Activated CD4-positive, alpha-beta memory T cell treated with anti-CD3 and anti-CD28 coated beads for 36 hours (primary cell): ENCODE results near the gene GDPD4. TPM values are rescaled to one million over a fixed set of nuclear protein-coding genes. Genes with fewer than 3 reads are reported as not detected.

Source experiments
- CTCF ChIA-PET: fragments of 350-600 bp; sonication (Branson Sonifier 250); formaldehyde crosslinking; loops from one replicate; lab custom pipeline; 2021; ENCODE audit warnings: antibody characterized with exemption, inconsistent platforms; lab: Charles Lee
- POLR2A ChIA-PET: fragments of 350-600 bp; sonication (Branson Sonifier 250); formaldehyde crosslinking; loops from one replicate; lab custom pipeline; 2021; ENCODE audit warnings: antibody characterized with exemption; lab: Charles Lee
- DNase-seq: peaks from one replicate; pipeline ENCODE4 v3.0.0-alpha.2; 2020
- H3K27ac Mint-ChIP-seq: one replicate; pipeline ENCODE4 v1.8.0; 2021; ENCODE audit warnings: mixed read lengths
- H3K27me3 Mint-ChIP-seq: one replicate; pipeline ENCODE4 v1.8.0; 2021; ENCODE audit warnings: mixed read lengths
- H3K36me3 Mint-ChIP-seq: one replicate; pipeline ENCODE4 v1.8.0; 2021; ENCODE audit warnings: mixed read lengths
- H3K4me1 Mint-ChIP-seq: one replicate; pipeline ENCODE4 v1.8.0; 2021; ENCODE audit warnings: low read depth, mixed read lengths
- H3K4me3 Mint-ChIP-seq: one replicate; pipeline ENCODE4 v1.8.0; 2021; ENCODE audit warnings: mild to moderate bottlenecking, mixed read lengths
- H3K9me3 Mint-ChIP-seq: one replicate; pipeline ENCODE4 v1.8.0; 2021; ENCODE audit warnings: mixed read lengths
- intact Hi-C: fragments of 100-400 bp; cut with micrococcal nuclease; formaldehyde crosslinking; loops from one replicate; pipeline ENCODE4 v1.15.1; 2023
- total RNA-seq, 2 experiments: library from RNA; stranded (reverse); gene quantifications; one replicate each; pipeline ENCODE4 v1.2.3, GENCODE V29; 2021

Gene GDPD4
- total RNA-seq, 2 experiments from 2014 or later: not detected

DNA sequence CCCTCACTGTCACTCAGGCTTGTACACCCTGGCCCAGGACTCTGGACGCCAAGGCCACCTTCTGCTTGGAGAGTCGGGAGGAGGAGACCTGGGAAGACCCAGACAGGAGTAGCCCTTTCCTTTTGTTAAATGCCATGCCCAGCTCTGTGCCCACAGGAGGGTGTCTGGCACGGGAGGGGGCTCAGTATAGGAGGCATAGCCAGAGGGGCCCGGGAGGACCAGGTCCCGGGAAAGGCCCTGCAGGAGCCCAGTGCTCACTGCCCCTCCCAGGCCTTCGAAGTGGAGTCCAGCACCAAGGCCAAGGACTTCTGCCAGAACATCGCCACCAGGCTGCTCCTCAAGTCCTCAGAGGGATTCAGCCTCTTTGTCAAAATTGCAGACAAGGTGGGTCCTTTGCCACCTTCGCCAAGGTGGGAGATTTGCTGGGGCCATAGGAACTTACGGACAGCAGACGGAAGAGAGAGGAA is 94.4 kb downstream of the GDPD4 start:
- Mint-ChIP-seq H3K4me3 (no peak overlapping the region), H3K27me3 (no peaks in the 10 kb centered on the region), H3K9me3 (no peaks in the 10 kb centered on the region), H3K4me1 (no peaks in the 10 kb centered on the region), H3K36me3 (no peaks in the 10 kb centered on the region), H3K27ac (no peak overlapping the region)
- DNase-seq: no peak
- intact Hi-C loops: no loop called here
- ChIA-PET POLR2A (no interaction called here), CTCF (no interaction called here)

DNA sequence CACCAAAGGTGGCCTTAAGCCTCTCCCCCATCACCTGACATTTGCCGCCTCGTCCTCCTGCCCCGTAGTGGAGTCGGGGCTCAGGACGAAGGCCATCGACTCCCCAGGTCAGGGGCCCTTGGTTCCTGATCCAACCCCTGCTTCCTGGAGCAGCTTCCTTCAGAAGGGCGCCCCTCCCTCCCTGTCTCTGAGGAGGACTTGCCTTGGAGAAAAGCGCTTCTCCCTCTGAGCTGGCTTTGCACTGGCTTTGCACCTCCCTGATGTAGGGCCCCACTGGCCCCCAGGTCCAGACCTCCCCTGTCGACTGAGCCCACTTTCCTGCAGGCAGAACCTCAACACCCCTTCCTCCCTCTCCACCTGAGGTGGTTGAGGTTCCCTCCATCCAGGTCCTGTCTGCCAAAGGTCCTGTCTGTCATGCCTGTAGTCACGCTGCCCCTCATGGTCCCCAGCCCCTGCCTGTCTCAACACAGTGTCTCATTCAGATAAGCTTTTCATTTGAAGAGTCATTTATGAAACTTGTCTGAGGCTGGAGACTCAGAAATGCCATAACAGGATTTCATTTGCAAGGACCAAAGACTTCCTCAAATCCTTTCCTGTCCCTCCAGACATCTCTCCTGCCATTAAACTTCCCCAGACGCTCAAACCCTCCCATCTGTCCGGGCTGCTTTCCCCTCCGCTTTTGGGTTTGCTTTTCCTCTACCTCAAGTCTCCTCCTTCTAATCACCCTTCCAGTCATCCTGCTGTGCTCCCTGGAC is 95.0 kb downstream of the GDPD4 start:
- H3K36me3 Mint-ChIP-seq: no peaks in the 10 kb centered on the region
- POLR2A ChIA-PET: no interaction called here
- no peaks in the 10 kb centered on the region for H3K9me3 Mint-ChIP-seq

DNA sequence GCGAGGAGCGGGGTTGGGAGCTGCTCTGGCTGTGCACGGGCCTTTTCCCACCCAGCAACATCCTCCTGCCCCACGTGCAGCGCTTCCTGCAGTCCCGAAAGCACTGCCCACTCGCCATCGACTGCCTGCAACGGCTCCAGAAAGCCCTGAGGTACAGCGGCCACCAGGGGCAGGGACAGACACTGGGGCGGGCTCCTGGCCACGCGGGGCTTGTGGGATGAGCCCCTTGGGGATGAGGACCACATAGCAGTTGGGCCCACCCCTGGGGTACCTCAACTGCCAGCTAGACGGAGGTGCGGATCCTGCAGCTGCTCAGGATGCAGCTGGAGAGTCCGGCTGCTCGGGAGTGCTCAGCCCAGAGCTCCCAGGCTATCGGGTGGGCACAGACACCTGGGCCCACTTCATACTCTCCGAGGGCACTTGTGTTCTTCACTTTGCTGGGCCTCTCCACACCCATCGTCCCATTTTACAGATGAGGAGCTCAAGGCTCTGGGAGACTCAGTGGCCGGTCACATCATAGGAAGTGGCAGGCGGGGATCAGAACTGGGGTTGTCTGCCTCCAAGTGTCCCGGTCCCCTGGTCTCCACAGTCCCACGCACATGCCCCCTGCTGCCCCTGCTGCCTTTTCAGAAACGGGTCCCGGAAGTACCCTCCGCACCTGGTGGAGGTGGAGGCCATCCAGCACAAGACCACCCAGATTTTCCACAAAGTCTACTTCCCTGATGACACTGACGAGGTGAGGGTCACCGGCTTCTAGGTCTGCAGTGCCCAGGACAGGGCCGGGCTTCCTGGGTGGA is 95.8 kb downstream of the GDPD4 start:
- Mint-ChIP-seq H3K4me3 (no peak overlapping the region), H3K4me1 (no peaks in the 10 kb centered on the region), H3K27ac (no peak overlapping the region), H3K27me3 (no peaks in the 10 kb centered on the region), H3K9me3 (no peaks in the 10 kb centered on the region), H3K36me3 (no peaks in the 10 kb centered on the region)
- ChIA-PET POLR2A (no interaction called here), CTCF (interaction anchor here (1.8 kb wide), 1 partner anchor 16 kb away, joined by 5 read pairs; no protein-coding TSS in a partner anchor)
- intact Hi-C loops: no loop called here
- peak; percentile 8 for DNase-seq

More for the DNA sequence above, 95.0 kb downstream of the GDPD4 start:
- intact Hi-C loops: no loop called here
- H3K4me1 Mint-ChIP-seq: no peaks in the 10 kb centered on the region
- H3K4me3 Mint-ChIP-seq: no peak overlapping the region
- CTCF ChIA-PET: no interaction called here
- H3K27ac Mint-ChIP-seq: no peak overlapping the region
- DNase-seq: no peak
- no peaks in the 10 kb centered on the region for H3K27me3 Mint-ChIP-seq

DNA sequence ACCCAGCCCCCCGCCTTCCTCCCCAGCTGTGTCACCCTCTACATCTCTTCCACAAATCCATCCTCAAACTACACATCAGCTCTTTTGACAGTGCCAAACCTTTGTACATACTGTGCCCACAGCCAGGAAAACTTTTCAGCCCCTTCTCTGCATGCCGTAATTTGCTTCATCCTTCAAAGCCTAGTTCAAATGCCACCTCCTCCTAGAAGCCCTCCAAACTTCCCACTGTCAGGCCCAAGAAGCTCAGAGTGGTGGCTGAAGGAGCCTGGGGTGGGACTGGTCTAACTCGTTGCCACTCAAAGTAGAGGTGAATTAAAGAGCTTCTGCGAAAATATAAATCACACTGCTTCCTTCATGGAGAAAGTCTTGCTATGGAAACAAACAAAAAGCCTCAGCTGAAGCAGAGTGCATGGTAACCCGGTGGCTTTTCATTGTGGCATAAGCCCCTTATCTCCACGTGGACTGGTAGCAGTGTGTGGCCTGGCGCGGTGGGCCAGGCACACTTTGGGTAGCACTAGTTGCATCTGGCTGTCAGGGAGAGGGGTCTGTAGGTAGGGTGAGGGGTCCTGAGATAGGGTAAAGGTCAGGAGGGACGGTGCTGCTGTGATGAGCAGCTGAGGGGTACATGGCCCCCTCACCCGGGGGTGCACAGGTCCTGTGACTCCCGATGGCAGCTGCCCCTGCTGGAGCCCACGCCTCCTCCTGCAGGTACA is 96.6 kb downstream of the GDPD4 start:
- intact Hi-C loops: no loop called here
- CTCF ChIA-PET: interaction anchor here (1.4 to 1.8 kb wide), 2 partner anchors 16 to 78 kb away, joined by 5 read pairs; no protein-coding TSS in a partner anchor
- H3K27ac Mint-ChIP-seq: no peak overlapping the region
- POLR2A ChIA-PET: no interaction called here
- DNase-seq: peak; percentile 5
- no peaks in the 10 kb centered on the region for H3K27me3 Mint-ChIP-seq
- no peak overlapping the region for H3K4me3 Mint-ChIP-seq
- H3K4me1 Mint-ChIP-seq: no peaks in the 10 kb centered on the region
- H3K9me3 Mint-ChIP-seq: no peaks in the 10 kb centered on the region
- H3K36me3 Mint-ChIP-seq: no peaks in the 10 kb centered on the region

DNA sequence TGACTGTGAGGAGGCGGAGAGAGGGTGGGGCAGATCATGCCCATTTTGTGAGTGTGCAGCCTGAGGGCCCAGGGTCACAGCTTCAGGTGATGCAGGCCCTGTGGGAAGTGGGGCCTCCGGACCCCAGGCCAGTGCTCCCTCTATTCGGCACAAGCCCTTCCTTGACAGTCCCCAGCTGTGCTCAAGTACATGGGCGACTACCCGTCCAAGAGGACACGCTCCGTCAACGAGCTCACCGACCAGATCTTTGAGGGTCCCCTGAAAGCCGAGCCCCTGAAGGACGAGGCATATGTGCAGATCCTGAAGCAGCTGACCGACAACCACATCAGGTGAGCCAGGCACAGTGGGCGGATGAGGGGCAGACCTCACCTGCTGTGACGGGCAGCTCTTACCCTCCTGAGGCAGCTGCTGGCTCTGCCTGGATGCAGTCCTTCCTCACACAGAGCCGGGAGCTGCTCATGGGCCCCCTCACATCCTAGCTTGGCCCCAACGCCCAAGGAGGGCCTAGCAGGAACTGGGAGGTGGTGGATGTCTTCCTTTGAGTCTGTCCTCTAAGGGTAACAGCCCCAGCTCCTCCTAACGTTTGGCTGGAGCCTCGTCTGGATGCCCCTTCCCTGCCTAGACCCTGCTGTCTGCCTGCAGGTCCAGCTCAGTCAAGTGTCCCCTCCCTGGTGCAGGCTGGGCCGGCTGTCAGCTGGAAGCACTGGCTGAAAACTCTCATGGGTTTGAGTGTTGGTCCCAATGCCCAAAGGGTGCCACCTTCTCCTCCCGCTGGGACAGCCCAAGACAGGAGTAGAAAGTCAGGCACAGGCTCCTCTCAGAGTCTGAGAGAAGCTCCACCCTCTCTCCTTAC is 97.4 kb downstream of the GDPD4 start:
- CTCF ChIA-PET: interaction anchor here (1.4 to 1.8 kb wide), 2 partner anchors 15 to 77 kb away, joined by 5 read pairs; no protein-coding TSS in a partner anchor
- POLR2A ChIA-PET: no interaction called here
- H3K27me3 Mint-ChIP-seq: no peaks in the 10 kb centered on the region
- peak; percentile 3 for DNase-seq
- no peak overlapping the region for H3K27ac Mint-ChIP-seq
- no peaks in the 10 kb centered on the region for H3K4me1 Mint-ChIP-seq
- no peaks in the 10 kb centered on the region for H3K36me3 Mint-ChIP-seq
- intact Hi-C loops: no loop called here
- H3K4me3 Mint-ChIP-seq: no peak overlapping the region
- no peaks in the 10 kb centered on the region for H3K9me3 Mint-ChIP-seq

DNA sequence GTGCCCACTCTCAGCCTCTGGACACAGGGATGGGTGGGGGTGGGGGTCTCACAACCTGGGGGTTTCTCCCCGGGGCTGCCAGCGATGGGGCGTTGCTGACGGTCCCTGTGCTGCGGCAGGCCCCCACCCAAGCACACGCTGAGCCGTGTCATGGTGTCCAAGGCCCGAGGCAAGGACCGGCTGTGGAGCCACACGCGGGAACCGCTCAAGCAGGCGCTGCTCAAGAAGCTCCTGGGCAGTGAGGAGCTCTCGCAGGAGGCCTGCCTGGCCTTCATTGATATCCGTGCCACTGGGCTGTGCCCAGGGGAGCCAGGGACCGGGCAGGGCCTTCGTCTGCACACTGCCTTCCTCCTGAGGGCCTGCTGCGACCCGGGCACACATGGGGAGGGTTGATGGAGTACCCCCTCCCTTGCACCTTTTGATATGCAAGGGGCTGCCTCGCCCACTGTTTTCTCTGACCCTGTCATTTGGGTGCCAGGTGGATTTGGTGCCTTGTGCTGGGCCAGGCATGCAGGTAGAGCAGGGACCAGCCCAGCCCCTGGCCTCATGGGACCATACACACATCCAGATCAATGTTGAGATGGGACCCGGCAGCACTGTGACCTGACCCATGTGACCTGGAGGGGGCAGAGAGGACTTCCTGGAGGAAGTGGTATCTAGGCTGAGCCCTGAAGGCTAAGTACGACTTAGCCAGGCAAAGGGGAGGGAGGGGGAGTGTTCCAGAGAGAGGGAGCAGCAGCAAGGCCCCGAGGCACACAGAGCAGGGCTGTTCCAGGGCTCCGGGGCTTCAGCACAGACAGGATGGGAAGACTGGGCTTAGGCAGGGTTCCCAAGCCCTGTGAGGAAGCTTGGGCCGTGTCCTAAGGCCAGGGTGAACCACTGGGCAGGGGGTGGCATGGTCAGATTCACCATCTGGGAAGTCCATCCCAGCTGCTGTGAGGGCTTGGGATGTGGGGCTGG is 98.3 kb downstream of the GDPD4 start:
- CTCF ChIA-PET: interaction anchor here (1.4 to 1.8 kb wide), 2 partner anchors 14 to 76 kb away, joined by 5 read pairs; no protein-coding TSS in a partner anchor
- no peaks in the 10 kb centered on the region for H3K9me3 Mint-ChIP-seq

DNA sequence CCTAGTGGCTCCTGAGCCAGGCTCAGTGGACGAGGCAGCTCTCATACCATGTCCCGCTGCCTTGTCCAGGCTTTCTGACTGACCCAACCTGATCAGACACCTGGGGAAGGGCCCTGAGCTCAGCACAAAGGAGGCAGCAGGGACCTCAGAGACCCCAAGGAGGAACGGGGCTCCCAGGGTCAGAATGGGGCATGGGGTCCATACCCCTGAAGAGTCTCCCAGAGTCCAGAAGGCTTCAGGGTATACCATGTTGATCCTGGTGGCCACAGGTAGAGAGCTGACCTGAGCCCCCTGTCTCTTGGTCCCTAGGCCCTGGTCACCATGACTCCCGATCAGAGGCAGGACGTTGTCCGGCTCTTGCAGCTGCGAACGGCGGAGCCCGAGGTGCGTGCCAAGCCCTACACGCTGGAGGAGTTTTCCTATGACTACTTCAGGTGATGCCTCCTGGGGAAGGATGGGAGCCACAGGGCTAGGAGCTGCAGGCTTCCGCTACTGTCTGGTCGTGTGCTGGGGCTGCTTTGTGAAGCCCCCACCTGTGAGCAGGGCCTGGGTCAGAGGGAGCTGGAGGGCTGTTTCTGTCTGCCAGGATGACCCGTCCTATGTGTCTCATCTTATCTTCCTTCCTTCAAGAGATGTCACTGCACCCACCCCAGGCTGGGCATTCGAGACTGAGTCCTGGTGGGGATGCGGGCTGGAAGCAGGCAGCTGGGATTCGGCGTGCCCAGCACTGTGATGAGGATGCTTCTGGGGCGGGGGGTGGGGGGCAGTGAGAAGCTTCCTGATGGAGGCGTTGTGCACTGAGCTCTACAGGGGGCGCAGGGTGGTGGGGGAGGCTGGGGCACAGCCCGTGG is 99.3 kb downstream of the GDPD4 start:
- CTCF ChIA-PET: interaction anchor here (0.9 kb wide), 1 partner anchor 346 kb away, joined by 3 read pairs; no protein-coding TSS in a partner anchor
- intact Hi-C loops: no loop called here

More for the DNA sequence above, 98.3 kb downstream of the GDPD4 start:
- no peak overlapping the region for H3K27ac Mint-ChIP-seq
- no peak overlapping the region for H3K4me3 Mint-ChIP-seq
- peak; percentile 5 for DNase-seq
- H3K36me3 Mint-ChIP-seq: no peaks in the 10 kb centered on the region
- POLR2A ChIA-PET: no interaction called here
- intact Hi-C loops: no loop called here
- H3K27me3 Mint-ChIP-seq: no peaks in the 10 kb centered on the region
- no peaks in the 10 kb centered on the region for H3K4me1 Mint-ChIP-seq

DNA sequence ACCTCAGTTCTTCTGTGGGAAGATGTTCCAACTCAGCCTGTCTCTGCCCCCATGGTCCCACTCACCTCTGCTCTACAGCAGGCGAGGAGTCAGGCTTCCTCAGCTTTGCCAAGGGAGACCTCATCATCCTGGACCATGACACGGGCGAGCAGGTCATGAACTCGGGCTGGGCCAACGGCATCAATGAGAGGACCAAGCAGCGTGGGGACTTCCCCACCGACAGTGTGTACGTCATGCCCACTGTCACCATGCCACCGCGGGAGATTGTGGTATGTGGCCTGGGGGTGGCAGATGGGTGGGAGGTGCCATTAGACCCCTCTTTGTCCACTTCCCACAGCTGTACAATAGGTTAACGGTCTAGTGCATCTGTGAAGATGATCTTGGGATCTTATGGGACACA is 100.1 kb downstream of the GDPD4 start:
- no peaks in the 10 kb centered on the region for H3K9me3 Mint-ChIP-seq

More for the DNA sequence above, 99.3 kb downstream of the GDPD4 start:
- H3K4me3 Mint-ChIP-seq: no peak overlapping the region
- POLR2A ChIA-PET: no interaction called here
- no peaks in the 10 kb centered on the region for H3K36me3 Mint-ChIP-seq
- H3K4me1 Mint-ChIP-seq: no peaks in the 10 kb centered on the region
- no peaks in the 10 kb centered on the region for H3K9me3 Mint-ChIP-seq
- DNase-seq: peak; percentile 3
- H3K27ac Mint-ChIP-seq: no peak overlapping the region
- no peaks in the 10 kb centered on the region for H3K27me3 Mint-ChIP-seq

DNA sequence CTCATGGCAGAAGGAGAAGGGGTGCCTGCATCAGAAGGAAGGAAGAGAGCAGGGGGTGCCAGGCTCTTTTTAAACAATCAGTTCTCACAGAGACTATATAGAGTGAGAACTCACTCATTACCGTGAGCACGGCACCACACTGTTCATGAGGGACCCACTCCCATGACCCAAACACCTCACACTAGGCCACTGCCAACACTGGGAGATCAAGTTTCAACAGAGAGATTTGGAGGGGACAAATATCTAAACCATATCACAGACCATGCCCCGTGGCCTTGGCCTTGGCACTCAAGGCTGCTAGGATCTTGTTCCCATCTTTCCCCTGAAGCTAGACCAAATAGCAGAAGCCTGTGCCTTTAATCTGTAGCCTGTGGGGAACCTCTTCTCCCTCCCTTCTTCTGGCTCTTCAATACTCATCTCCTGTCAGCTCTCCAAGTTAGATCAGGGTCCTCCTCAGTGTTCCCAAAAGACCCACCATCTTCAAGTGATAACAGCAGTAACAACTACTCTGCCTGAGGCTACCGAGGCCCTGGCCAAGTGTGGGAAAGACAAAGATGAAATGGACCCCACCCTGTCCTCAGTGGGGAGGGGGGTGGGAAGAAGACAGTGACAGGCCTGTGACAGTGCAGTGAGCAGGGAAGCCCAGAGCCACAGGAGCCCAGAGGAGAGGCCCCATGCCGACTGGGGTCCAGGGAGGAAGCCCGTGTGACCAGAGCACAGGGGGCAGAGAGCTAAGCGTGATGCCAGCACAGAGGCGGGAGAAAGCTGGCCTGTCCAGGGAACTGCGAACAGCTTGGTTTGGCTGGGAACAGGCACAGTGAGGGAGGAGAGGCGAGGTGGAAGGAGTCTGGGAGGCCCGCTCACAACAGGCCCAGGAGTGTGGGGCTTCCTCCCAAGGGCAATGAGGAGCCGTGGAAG is 100.9 kb downstream of the GDPD4 start:
- intact Hi-C loops: no loop called here

More for the DNA sequence above, 100.1 kb downstream of the GDPD4 start:
- DNase-seq: peak; percentile 3
- H3K27me3 Mint-ChIP-seq: no peaks in the 10 kb centered on the region
- H3K36me3 Mint-ChIP-seq: no peaks in the 10 kb centered on the region
- H3K27ac Mint-ChIP-seq: no peak overlapping the region
- intact Hi-C loops: no loop called here
- no peak overlapping the region for H3K4me3 Mint-ChIP-seq
- CTCF ChIA-PET: interaction anchor here (0.9 kb wide), 1 partner anchor 347 kb away, joined by 3 read pairs; no protein-coding TSS in a partner anchor
- POLR2A ChIA-PET: no interaction called here
- H3K4me1 Mint-ChIP-seq: no peaks in the 10 kb centered on the region

More for the DNA sequence above, 100.9 kb downstream of the GDPD4 start:
- POLR2A ChIA-PET: no interaction called here
- CTCF ChIA-PET: interaction anchor here (0.9 kb wide), 1 partner anchor 348 kb away, joined by 3 read pairs; no protein-coding TSS in a partner anchor
- no peaks in the 10 kb centered on the region for H3K4me1 Mint-ChIP-seq
- no peak overlapping the region for H3K27ac Mint-ChIP-seq
- H3K9me3 Mint-ChIP-seq: no peaks in the 10 kb centered on the region
- DNase-seq: peak; percentile 4
- no peaks in the 10 kb centered on the region for H3K36me3 Mint-ChIP-seq
- no peak overlapping the region for H3K4me3 Mint-ChIP-seq
- no peaks in the 10 kb centered on the region for H3K27me3 Mint-ChIP-seq
